Hepatocyte (in vitro differentiated cells): ENCODE data around the gene ENTR1. TPM values are rescaled to one million over a fixed set of nuclear protein-coding genes. Genes with fewer than 3 reads are reported as not detected.

Source experiments
- DNase-seq: peaks from one replicate; pipeline ENCODE4 v3.0.0-alpha.2; 2016; ENCODE audit warnings: low spot score
- H2AFZ ChIP-seq: fragments of 200-600 bp; sonication (generic); 2 replicates; pipeline ENCODE4 v1.6.0; 2016; ENCODE audit warnings: antibody characterized with exemption, mild to moderate bottlenecking
- H3K27ac ChIP-seq: fragments of 200-600 bp; sonication (generic); 2 replicates; pipeline ENCODE4 v1.5.1; 2016; ENCODE audit warnings: mild to moderate bottlenecking
- H3K27me3 ChIP-seq: fragments of 200-600 bp; sonication (generic); 2 replicates; pipeline ENCODE4 v1.6.1; 2016
- H3K36me3 ChIP-seq: fragments of 200-600 bp; sonication (generic); replicated peaks from 2 replicates; pipeline ENCODE4 v1.5.1; 2016; ENCODE audit warnings: low read depth; ENCODE audit not compliant: insufficient read depth
- H3K4me1 ChIP-seq: fragments of 200-600 bp; sonication (generic); 2 replicates; pipeline ENCODE4 v1.5.1; 2016; ENCODE audit warnings: mild to moderate bottlenecking, moderate library complexity; ENCODE audit not compliant: insufficient read depth
- H3K4me2 ChIP-seq: fragments of 200-600 bp; sonication (generic); 2 replicates; pipeline ENCODE4 v1.6.0; 2016
- H3K4me3 ChIP-seq: fragments of 200-600 bp; sonication (generic); 2 replicates; pipeline ENCODE4 v1.5.1; 2016; ENCODE audit warnings: mild to moderate bottlenecking
- H3K79me2 ChIP-seq: fragments of 200-600 bp; sonication (generic); 2 replicates; pipeline ENCODE4 v1.6.0; 2017; ENCODE audit warnings: mild to moderate bottlenecking
- H3K9me2 ChIP-seq: fragments of 200-600 bp; sonication (generic); replicated peaks from 2 replicates; pipeline ENCODE4 v1.6.0; 2017; ENCODE audit warnings: mild to moderate bottlenecking; ENCODE audit not compliant: insufficient read depth
- H3K9me3 ChIP-seq: fragments of 200-600 bp; sonication (generic); 2 replicates; pipeline ENCODE4 v1.5.1; 2016; ENCODE audit warnings: low read depth, mild to moderate bottlenecking
- H4K20me1 ChIP-seq: fragments of 200-600 bp; sonication (generic); 2 replicates; pipeline ENCODE4 v1.6.0; 2016; ENCODE audit warnings: mild to moderate bottlenecking; ENCODE audit not compliant: insufficient read depth, poor library complexity, severe bottlenecking
- EZH2 ChIP-seq: fragments of 200-600 bp; sonication (generic); IDR thresholded peaks from 2 replicates; pipeline ENCODE4 v1.6.1; 2016; ENCODE audit warnings: antibody characterized with exemption, mild to moderate bottlenecking, borderline replicate concordance
- EZH2phosphoT487 ChIP-seq: fragments of 200-600 bp; sonication (generic); IDR thresholded peaks from one replicate; pipeline ENCODE4 v1.6.1; 2018; ENCODE audit warnings: antibody characterized with exemption, mild to moderate bottlenecking, low read depth, moderate library complexity; ENCODE audit not compliant: unreplicated experiment, severe bottlenecking
- WGBS: methylation state at CpG from one replicate; pipeline ENCODE4 v1.1.6; 2016; ENCODE audit warnings: low lambda C conversion rate; ENCODE audit errors: missing lambda C conversion rate; 5-methylcytosine and 5-hydroxymethylcytosine counted together
- polyA plus RNA-seq: library from polyadenylated mRNA; unstranded; fragments of >200 nt; fragmentation: Nextera tagmentation; extraction: Ambion mirVana; gene quantifications from 2 replicates; pipeline ENCODE4 v1.2.1, GENCODE V29; 2016
- total RNA-seq: library from RNA; depleted of rRNA; stranded (reverse); fragments of >200 nt; gene quantifications from 2 replicates; pipeline ENCODE4 v1.2.3, GENCODE V29; 2014
- TF ChIP-seq, protein P1 (sequence below): fragments of 200-600 bp; sonication (generic); IDR thresholded peaks from 2 replicates; pipeline ENCODE4 v1.5.1; 2016; ENCODE audit warnings: antibody characterized with exemption, mild to moderate bottlenecking; ENCODE audit not compliant: poor library complexity

ENTR1 gene
- total and polyA plus RNA-seq, 2 experiments from 2014 or later, result 33.5 to 50.1 TPM

DNA sequence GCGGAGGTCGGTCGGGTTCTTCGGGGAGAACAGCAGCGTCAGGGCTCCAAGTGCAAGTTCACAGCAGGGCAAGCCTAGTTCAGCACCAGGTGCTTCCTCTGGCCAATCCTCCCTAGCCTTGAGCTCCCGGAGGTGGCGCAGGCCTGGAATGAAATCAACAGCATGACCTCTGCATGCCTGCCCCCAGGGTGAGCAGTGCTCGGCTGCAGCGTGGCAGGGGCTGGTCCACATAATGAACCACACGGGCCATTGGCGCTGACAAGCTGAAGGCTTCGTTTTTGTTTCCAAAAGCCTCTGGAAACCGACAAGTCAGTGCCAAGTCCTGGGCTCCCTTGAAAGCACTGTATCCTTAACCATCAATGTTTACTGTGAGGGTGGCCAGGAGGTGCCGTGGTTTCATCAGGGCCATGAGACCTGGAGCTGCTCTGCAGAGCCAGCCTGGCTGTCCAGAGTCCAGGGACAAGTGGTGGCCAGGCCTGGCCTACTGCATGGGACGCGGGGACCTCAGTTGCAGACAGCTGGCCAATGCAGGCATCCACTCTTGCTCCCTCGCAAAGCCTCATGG, 31.3 kb upstream of the ENTR1 start:
- Histone ChIP-seq H3K4me1 (peaks cover 13% of the 10 kb centered on the region), H3K9me3 (no peaks in the 10 kb centered on the region), H3K4me3 (no peak overlapping the region), H3K79me2 (peaks cover 27% of the 10 kb centered on the region), H3K4me2 (no peak overlapping the region), H3K27me3 (no peaks in the 10 kb centered on the region), H3K9me2 (no peaks in the 10 kb centered on the region), H2AFZ (no peak overlapping the region), H3K27ac (no peak overlapping the region), H3K36me3 (no peaks in the 10 kb centered on the region), H4K20me1 (peaks cover 23% of the 10 kb centered on the region)
- 95% methylated on average over 16 of the region's 17 CpGs for WGBS
- no peak for DNase-seq
- no peak for TF ChIP-seq EZH2phosphoT487
- no peak for TF ChIP-seq EZH2
- TF ChIP-seq, protein P1, sequence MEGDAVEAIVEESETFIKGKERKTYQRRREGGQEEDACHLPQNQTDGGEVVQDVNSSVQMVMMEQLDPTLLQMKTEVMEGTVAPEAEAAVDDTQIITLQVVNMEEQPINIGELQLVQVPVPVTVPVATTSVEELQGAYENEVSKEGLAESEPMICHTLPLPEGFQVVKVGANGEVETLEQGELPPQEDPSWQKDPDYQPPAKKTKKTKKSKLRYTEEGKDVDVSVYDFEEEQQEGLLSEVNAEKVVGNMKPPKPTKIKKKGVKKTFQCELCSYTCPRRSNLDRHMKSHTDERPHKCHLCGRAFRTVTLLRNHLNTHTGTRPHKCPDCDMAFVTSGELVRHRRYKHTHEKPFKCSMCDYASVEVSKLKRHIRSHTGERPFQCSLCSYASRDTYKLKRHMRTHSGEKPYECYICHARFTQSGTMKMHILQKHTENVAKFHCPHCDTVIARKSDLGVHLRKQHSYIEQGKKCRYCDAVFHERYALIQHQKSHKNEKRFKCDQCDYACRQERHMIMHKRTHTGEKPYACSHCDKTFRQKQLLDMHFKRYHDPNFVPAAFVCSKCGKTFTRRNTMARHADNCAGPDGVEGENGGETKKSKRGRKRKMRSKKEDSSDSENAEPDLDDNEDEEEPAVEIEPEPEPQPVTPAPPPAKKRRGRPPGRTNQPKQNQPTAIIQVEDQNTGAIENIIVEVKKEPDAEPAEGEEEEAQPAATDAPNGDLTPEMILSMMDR, result no peak

DNA sequence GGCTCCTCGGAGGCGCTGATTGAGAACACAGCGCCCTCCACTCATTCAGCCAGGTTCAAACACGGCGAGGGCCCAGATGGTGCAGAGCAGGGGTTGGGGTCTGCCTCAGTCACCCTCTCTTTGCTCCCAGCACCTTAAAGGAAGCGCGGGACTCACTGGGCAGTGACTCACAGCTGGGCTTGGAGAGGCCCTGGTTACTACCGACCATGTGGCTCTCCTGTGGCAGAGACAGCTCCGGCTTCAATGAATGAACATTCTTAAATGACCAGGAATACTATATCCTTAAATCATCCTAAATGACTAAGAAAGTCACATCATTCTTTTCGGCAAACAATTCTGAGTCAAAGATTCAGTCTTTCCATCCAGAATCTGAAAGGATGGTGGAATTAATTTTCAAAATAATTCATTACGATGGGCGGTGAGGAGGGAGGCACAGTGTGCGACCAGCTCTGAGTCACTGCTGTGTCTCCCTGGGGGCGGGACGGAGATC, 30.8 kb upstream of the ENTR1 start:
- H3K4me2 ChIP-seq, result no peak overlapping the region
- peaks cover 29% of the 10 kb centered on the region for H4K20me1 ChIP-seq
- H3K27ac ChIP-seq, result no peak overlapping the region
- no peak for DNase-seq
- peaks cover 13% of the 10 kb centered on the region for H3K4me1 ChIP-seq
- TF ChIP-seq EZH2phosphoT487 (no peak), EZH2 (no peak)
- TF ChIP-seq, protein P1, result no peak
- no peaks in the 10 kb centered on the region for H3K36me3 ChIP-seq
- H3K4me3 ChIP-seq, result no peak overlapping the region
- H3K27me3 ChIP-seq, result no peaks in the 10 kb centered on the region
- H3K9me3 ChIP-seq, result no peaks in the 10 kb centered on the region
- peaks cover 32% of the 10 kb centered on the region for H3K79me2 ChIP-seq
- H2AFZ ChIP-seq, result no peak overlapping the region
- 98% methylated on average over 15 of the region's 15 CpGs for WGBS
- no peaks in the 10 kb centered on the region for H3K9me2 ChIP-seq

DNA sequence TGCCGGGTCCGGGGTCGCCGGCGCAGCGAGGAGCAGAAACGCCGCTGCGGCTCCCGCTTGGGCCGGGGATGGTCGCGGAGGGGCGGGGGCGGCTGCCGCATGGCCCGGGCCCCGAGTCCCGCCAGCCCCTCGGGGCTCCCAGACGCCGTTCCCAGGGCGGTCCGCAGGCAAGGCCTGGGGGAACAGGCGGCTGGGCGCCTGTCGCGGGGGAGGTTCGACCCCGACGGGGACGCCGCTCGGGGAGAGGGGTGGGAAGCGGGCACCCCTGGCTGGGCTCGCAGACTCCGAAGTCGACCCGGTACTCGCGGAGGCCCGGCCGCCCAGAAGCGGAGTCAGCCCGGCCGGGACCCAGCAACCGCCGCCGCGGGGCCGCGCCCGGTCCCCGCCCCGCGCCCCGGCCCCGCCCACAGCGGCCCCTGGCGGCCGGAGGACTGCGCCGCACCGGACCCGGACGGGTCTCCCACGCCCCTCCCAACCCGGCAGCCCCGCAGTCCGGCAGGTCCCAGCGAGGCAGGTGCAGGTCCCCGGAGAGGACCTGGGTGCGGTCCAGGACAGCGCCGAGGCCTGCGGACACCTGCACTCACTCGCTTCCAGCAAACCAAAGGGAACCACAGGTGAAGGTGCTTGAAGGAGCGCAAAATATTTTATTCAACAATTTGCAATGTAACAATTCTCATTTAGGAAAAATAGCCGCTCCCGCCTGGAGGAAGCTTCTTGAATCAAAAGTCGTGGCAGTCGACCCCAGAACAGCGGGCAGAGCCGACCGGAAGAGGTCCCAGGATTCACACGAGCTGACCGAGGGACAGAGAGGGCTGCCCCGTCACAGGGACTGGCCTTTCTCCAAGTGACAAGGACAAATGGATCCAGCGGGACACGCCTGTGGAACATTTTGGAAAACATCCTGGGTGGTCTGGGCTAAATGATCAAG, 29.3 kb upstream of the ENTR1 start, which contains the start of gene INPP5E:
INPP5E (minus strand) TSS at position 365 of the 928 bp plus-strand sequence. CDS start 426 bp downstream, outside the sequence.
- DNase-seq, result peak; percentile 87
- TF ChIP-seq EZH2 (no peak), EZH2phosphoT487 (no peak)
- TF ChIP-seq, protein P1, result peak; percentile 52
- H3K36me3 ChIP-seq, result no peaks in the 10 kb centered on the region
- H2AFZ ChIP-seq, result peak within 1 kb of the TSS; percentile 79
- peaks cover 13% of the 10 kb centered on the region for H3K4me1 ChIP-seq
- no peaks in the 10 kb centered on the region for H3K9me3 ChIP-seq
- 37% methylated on average over 27 of the region's 90 CpGs for WGBS
- H4K20me1 ChIP-seq, result peaks cover 32% of the 10 kb centered on the region
- no peaks in the 10 kb centered on the region for H3K27me3 ChIP-seq
- peak within 1 kb of the TSS; percentile 92 for H3K4me3 ChIP-seq
- H3K79me2 ChIP-seq, result peaks cover 47% of the 10 kb centered on the region
- H3K27ac ChIP-seq, result peak within 1 kb of the TSS; percentile 63
- H3K9me2 ChIP-seq, result no peaks in the 10 kb centered on the region
- H3K4me2 ChIP-seq, result peak within 1 kb of the TSS; percentile 100
